ENCODE results near the gene RNF152.

DNA sequence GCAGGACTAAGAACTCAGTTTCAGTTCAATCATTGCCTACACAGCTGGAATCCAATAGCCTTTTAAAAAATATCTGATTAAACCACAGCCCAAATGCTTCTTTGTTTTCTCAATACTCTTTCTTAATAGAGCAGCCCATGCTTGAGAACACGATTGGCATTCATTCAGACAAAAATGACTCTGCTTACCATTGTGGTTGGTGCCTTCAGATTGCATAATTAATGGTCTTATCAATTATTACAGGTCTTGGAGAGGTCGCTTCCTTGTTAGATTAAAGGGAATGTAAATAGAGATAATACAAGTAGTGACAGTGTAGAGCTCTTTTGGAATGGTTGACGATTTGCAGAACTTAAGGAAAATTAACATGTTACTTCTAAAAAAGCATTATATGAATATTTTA, 107.2 kb downstream of the RNF152 start:
- TF ChIP-seq, protein P1, sequence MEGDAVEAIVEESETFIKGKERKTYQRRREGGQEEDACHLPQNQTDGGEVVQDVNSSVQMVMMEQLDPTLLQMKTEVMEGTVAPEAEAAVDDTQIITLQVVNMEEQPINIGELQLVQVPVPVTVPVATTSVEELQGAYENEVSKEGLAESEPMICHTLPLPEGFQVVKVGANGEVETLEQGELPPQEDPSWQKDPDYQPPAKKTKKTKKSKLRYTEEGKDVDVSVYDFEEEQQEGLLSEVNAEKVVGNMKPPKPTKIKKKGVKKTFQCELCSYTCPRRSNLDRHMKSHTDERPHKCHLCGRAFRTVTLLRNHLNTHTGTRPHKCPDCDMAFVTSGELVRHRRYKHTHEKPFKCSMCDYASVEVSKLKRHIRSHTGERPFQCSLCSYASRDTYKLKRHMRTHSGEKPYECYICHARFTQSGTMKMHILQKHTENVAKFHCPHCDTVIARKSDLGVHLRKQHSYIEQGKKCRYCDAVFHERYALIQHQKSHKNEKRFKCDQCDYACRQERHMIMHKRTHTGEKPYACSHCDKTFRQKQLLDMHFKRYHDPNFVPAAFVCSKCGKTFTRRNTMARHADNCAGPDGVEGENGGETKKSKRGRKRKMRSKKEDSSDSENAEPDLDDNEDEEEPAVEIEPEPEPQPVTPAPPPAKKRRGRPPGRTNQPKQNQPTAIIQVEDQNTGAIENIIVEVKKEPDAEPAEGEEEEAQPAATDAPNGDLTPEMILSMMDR (IDR thresholded peaks at IDR 0.05) = no peak
- no peak for TF ChIP-seq EP300 (IDR thresholded peaks at IDR 0.05)
- TF ChIP-seq POLR2A (IDR thresholded peaks at IDR 0.05) = no peak
- no peak for TF ChIP-seq POLR2AphosphoS5 (IDR thresholded peaks at IDR 0.05)
